Astrocyte of the cerebellum (primary cell): ENCODE measurements around the gene RBMS3.
A peak's percentile ranks its signal among the peaks of the same experiment; 100 is the strongest.
"Not testable (repeated sequence)": the region's sequence is repeated elsewhere in the genome, so short reads cannot be mapped to it uniquely, and the experiment has no call there.

Source experiments
- DNase-seq: peaks from one replicate; pipeline ENCODE4 v3.0.0-alpha.2; 2011; ENCODE audit warnings: low read depth
- H3K4me3 ChIP-seq: 2 replicates; pipeline ENCODE4 v1.5.1; 2011; ENCODE audit warnings: mild to moderate bottlenecking, low read depth, low read length, moderate library complexity
- in situ Hi-C: cut with HindIII; loops from 2 replicates; pipeline ENCODE4 v1.10.0; 2017; ENCODE audit warnings: low sequenced_read_pairs
- TF ChIP-seq, protein P1 (sequence below): IDR thresholded peaks from 2 replicates; pipeline ENCODE4 v1.5.1; 2012; ENCODE audit warnings: low read length, low read depth, moderate library complexity, mild to moderate bottlenecking; ENCODE audit errors: missing control alignments

Gene RBMS3

DNA sequence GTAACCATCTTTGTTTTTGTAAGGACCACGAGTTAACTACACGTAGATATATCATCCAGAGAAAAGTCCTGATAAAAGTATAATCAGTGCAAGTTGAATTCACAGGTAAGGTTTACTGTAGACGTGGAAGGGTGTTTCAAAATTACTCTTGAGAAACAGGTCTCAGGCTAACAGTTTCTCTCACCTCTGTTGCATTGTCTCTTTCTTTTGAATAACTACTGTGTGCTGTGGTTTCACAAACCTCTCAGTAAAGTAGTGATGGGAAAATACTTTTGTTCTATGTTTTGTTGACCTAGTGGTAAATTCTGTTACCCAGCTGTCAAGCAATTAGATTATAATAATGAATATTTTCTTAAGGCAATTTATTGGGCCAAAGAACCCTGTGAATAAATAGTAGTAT, 75.2 kb downstream of the RBMS3 start:
- TF ChIP-seq, protein P1, sequence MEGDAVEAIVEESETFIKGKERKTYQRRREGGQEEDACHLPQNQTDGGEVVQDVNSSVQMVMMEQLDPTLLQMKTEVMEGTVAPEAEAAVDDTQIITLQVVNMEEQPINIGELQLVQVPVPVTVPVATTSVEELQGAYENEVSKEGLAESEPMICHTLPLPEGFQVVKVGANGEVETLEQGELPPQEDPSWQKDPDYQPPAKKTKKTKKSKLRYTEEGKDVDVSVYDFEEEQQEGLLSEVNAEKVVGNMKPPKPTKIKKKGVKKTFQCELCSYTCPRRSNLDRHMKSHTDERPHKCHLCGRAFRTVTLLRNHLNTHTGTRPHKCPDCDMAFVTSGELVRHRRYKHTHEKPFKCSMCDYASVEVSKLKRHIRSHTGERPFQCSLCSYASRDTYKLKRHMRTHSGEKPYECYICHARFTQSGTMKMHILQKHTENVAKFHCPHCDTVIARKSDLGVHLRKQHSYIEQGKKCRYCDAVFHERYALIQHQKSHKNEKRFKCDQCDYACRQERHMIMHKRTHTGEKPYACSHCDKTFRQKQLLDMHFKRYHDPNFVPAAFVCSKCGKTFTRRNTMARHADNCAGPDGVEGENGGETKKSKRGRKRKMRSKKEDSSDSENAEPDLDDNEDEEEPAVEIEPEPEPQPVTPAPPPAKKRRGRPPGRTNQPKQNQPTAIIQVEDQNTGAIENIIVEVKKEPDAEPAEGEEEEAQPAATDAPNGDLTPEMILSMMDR = no peak
- DNase-seq = no peak
- no peak overlapping the region for H3K4me3 ChIP-seq
- in situ Hi-C loops = no loop called here

DNA sequence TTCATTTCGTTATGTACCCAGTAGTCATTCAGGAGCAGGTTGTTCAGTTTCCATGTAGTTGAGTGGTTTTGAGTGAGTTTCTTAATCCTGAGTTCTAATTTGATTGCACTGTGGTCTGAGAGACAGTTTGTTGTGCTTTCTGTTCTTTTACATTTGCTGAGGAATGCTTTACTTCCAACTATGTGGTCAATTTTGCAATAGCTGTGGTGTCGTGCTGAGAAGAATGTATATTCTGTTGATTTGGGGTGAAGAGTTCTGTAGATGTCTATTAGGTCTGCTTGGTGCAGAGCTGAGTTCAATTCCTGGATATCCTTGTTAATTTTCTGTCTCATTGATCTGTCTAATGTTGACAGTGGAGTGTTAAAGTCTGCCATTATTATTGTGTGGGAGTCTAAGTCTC, 79.4 kb downstream of the RBMS3 start:
- in situ Hi-C loops, DNase-seq, H3K4me3 ChIP-seq: not testable (repeated sequence)

DNA sequence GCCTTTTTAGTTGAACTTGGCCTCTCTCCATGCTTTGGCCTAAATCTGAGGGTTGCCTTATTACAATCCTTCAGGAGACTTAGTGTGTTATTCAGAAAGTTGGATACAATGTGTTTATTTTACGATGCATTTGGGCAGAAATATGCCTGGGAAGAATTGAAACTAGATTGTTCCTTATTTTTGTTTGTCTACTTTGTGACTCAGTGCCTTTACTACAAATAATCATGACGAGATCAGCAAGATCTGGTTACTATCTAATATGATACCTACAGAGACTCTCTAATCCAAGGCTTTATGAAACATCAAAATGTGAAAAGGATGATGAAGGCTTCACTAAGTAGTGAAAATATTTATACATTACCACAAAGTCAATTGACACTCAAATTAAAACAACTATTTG, 82.2 kb downstream of the RBMS3 start:
- TF ChIP-seq, protein P1 = no peak
- no peak overlapping the region for H3K4me3 ChIP-seq
- in situ Hi-C loops = no loop called here
- DNase-seq = no peak

DNA sequence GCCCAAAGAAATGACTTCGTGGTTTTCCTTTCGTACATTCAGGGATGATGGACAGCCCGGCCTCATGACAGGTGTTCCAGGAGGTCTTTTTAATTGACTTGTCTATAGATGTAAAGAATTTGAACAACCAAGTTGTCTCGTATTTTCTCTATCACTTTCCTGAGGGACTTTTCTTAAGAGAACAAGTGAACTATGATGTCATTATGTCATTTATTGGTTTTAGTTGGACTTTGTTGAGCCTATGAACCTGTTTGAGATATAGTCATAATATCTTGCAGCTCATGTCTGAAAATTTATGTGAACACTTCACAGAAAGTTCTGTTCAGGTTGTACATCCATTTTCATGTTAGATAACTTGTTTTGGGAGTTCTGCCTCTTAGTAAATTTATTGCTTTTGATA, 89.2 kb downstream of the RBMS3 start:
- DNase-seq = no peak
- in situ Hi-C loops = no loop called here
- no peak overlapping the region for H3K4me3 ChIP-seq
- TF ChIP-seq, protein P1 = no peak

DNA sequence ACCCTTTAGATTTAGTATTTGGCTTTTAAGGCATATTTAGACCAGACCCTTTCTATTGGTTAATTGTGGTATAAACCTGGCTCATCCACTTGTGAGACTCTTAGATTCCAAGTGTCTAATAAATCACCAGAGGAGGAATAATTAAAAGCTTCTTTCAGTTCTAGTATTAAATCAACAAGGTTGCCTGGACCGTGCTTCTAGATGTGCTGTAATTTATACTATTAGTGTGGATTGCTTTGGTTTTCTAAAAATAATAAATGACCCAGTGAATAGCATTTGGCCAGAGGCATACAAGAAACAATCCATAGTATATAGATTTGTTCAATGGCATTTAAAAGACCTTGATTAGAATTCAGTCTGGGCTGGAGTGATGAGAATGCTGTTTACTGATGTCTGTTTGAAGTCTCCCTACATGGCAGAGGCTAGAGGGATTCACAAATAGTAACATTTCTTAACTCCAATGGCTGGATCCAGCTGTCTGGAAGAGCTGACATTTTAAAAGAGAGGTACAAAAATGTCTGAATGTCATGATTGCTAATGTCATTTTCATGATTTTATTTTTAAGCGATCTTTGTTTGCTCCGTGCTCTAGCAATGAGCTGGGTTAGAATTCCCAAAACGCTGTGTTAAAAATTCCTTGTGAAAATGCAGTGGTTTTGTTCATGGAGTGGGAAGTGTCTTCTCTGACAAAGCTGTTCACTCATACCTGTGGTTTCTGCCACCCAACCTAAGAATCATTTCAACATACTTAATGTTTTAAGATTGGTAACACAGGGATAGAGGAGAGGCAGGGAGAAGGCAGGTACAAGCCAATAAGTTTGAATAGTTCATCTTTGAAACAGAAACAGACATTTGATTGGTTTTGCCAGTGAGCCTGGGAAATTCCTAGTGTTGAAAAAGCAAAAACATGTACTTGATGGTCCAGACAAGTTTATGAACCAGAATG, 89.9 kb downstream of the RBMS3 start:
- H3K4me3 ChIP-seq = no peak overlapping the region
- in situ Hi-C loops = no loop called here
- TF ChIP-seq, protein P1 = no peak
- DNase-seq = no peak

DNA sequence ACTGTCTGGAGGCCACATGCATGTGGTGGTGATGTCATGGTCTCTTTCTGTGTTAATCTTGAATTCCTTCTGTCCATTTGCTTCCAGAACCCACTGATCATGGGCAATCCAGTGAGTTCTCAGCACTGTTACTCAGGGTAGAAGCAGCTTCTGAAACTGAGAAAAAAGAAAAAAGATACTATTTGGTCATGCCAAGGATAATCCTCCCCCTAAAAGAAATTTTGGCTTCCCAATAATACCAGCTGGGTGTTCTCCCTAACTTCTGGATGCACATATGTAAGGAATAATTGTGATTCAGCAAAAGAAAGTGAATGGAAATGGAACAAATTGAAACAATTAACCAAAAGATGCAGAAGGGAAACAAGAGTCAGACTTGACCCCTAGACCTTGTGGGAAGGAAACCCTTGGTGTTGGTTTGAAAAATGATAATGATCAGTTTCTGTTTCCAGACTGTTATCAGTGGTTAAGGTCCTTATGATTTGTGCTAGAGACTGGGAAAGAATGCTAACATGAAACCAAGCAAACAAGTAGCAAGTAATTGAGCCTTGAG, 92.3 kb downstream of the RBMS3 start:
- in situ Hi-C loops = no loop called here
- TF ChIP-seq, protein P1 = no peak
- H3K4me3 ChIP-seq = no peak overlapping the region
- DNase-seq = peak; percentile 54

DNA sequence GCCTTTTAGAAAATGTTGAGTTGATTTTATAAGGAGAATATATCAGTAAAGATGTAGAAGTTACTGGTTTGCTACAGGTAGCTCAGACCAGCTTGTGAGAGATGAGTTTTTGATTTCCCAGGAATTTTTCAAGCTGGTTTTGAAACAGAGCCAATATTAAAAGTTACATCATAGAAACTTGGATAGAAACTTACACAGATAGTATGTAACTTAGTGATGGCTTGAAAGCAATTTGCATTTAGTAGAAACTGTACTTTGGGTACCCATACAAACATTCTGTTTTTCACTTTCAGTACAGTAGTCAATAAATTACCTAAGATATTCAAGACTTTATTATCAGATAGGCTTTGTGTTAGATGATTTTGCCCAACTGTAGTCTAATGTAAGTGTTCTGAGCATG, 93.4 kb downstream of the RBMS3 start:
- in situ Hi-C loops = no loop called here
- H3K4me3 ChIP-seq = no peak overlapping the region
- TF ChIP-seq, protein P1 = no peak
- no peak for DNase-seq
